ENCODE results near the gene OXA1L. TPM values are rescaled to one million over a fixed set of nuclear protein-coding genes. Genes with fewer than 3 reads are reported as not detected.
"Not testable (repeated sequence)": the region's sequence is repeated elsewhere in the genome, so short reads cannot be mapped to it uniquely, and the experiment has no call there.

OXA1L gene
- total RNA-seq, 1 donor from 2014 or later, result 75.7 TPM

DNA sequence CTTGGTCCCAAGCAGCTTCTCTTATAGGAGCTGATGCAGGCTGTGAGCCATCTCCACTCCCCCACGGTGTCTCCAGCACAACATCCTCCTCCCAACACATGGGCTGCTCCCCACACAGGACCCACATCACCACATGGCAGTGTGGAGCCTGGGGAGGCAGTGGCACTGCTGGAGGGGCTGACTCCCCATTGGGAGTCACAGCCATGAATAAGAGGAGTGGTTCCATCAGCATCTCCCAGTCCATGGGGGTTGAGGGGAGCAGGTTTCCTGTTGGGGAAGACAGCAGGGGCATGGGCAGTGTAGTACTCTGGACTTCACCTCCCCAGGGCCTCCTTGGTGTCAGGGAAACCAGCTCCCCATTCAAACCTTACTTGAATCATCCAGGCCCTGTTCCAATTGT is 40.5 kb upstream of the OXA1L start:
- no peak for DNase-seq (ENCODE audit: low spot score)
- TF ChIP-seq, protein P1, sequence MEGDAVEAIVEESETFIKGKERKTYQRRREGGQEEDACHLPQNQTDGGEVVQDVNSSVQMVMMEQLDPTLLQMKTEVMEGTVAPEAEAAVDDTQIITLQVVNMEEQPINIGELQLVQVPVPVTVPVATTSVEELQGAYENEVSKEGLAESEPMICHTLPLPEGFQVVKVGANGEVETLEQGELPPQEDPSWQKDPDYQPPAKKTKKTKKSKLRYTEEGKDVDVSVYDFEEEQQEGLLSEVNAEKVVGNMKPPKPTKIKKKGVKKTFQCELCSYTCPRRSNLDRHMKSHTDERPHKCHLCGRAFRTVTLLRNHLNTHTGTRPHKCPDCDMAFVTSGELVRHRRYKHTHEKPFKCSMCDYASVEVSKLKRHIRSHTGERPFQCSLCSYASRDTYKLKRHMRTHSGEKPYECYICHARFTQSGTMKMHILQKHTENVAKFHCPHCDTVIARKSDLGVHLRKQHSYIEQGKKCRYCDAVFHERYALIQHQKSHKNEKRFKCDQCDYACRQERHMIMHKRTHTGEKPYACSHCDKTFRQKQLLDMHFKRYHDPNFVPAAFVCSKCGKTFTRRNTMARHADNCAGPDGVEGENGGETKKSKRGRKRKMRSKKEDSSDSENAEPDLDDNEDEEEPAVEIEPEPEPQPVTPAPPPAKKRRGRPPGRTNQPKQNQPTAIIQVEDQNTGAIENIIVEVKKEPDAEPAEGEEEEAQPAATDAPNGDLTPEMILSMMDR (IDR thresholded peaks at IDR 0.05), result no peak
- Mint-ChIP-seq H3K9me3 (ENCODE audit: low read depth) (peaks cover 4% of the 10 kb centered on the region), H3K4me1 (ENCODE audit: low read depth) (no peaks in the 10 kb centered on the region), H3K27me3 (ENCODE audit: low read depth) (peaks cover 3% of the 10 kb centered on the region), H3K27ac (ENCODE audit: unreplicated experiment) (no peak overlapping the region), H3K4me3 (ENCODE audit: unreplicated experiment) (no peak overlapping the region), H3K36me3 (ENCODE audit: low read depth) (peaks cover under 1% of the 10 kb centered on the region)

DNA sequence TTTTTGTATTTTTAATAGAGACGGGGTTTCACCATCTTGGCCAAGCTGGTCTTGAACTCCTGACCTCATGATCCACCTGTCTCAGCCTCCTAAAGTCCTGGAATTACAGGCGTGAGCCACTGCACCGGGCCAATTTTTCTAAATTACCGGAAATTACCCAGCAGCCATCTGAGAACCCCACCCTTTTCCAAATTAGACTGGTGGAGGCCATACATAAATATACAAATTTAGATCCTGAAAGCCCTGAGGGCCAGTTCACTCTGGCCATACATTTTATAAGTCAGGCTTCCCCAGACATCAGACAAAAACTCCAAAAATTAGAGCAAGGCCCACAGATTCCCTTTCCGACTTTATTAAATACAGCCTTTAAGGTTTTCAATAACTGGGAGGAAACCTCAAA is 34.4 kb upstream of the OXA1L start:
- not testable (repeated sequence) for H3K27me3 Mint-ChIP-seq (ENCODE audit: low read depth); H3K4me3 Mint-ChIP-seq (ENCODE audit: unreplicated experiment); H3K27ac Mint-ChIP-seq (ENCODE audit: unreplicated experiment); H3K4me1 Mint-ChIP-seq (ENCODE audit: low read depth); DNase-seq (ENCODE audit: low spot score); H3K9me3 Mint-ChIP-seq (ENCODE audit: low read depth); H3K36me3 Mint-ChIP-seq (ENCODE audit: low read depth)

DNA sequence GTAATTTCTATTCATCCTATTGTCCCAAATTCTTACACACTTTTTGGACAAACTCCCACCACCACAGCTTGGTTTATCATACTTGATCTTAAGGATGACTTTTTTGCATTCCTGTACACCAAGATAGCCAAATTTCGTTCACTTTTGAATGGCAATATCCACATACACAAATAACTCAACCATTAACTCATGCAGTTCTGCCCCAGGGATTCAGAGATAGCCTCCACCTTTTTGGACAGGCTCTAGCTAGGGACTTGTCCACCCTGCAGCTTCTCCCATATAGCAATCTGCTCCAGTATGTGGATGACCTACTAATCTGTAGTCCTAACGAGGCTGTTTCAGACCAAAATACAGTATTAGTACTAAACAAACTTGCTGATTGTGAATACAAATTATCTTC is 32.7 kb upstream of the OXA1L start:
- TF ChIP-seq, protein P1 (IDR thresholded peaks at IDR 0.05), result no peak
- H3K27me3 Mint-ChIP-seq (ENCODE audit: low read depth), result peaks cover 3% of the 10 kb centered on the region
- no peak for DNase-seq (ENCODE audit: low spot score)
- H3K27ac Mint-ChIP-seq (ENCODE audit: unreplicated experiment), result no peak overlapping the region
- no peak overlapping the region for H3K4me3 Mint-ChIP-seq (ENCODE audit: unreplicated experiment)
- H3K36me3 Mint-ChIP-seq (ENCODE audit: low read depth), result peaks cover 2% of the 10 kb centered on the region
- no peaks in the 10 kb centered on the region for H3K9me3 Mint-ChIP-seq (ENCODE audit: low read depth)
- H3K4me1 Mint-ChIP-seq (ENCODE audit: low read depth), result no peaks in the 10 kb centered on the region

DNA sequence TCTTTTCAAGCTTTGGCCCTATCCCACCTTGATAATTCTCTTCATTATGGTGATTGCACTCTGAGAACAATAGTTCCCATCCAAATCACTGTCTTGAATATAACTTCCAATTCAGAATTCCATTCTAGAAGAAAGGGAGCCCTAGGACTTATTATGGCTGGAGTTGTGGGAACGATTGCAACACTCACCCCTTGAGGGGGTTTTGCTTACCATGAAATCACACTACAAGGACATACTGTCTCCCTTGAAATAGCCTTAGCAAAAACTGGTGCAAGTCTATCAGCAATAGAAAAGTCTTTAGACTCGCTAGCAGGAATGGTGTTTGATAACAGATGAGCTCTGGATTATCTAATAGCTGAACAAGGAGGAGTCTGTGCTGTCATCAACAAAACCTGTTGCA is 31.4 kb upstream of the OXA1L start:
- H3K9me3 Mint-ChIP-seq (ENCODE audit: low read depth), result no peaks in the 10 kb centered on the region
- peaks cover 3% of the 10 kb centered on the region for H3K27me3 Mint-ChIP-seq (ENCODE audit: low read depth)
- TF ChIP-seq, protein P1 (IDR thresholded peaks at IDR 0.05), result no peak
- H3K36me3 Mint-ChIP-seq (ENCODE audit: low read depth), result peaks cover 2% of the 10 kb centered on the region
- no peak overlapping the region for H3K4me3 Mint-ChIP-seq (ENCODE audit: unreplicated experiment)
- H3K27ac Mint-ChIP-seq (ENCODE audit: unreplicated experiment), result no peak overlapping the region
- DNase-seq (ENCODE audit: low spot score), result no peak
- no peaks in the 10 kb centered on the region for H3K4me1 Mint-ChIP-seq (ENCODE audit: low read depth)

DNA sequence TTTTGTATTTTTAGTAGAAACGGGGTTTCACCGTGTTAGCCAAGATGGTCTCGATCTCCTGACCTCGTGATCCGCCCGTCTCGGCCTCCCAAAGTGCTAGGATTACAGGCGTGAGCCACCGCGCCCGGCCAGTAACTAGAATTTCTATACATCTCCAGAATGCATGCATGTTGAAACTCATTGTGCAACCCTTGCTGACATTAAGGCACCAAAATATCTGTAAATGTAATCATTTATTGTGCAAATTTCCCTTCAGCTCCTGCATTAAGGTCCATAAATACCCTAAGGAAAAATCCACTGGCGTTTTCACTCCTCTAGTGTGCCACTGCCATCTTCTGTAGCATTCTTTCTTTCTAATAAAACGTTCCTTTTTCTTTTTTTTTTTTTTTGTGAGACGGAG is 30.1 kb upstream of the OXA1L start:
- not testable (repeated sequence) for H3K4me1 Mint-ChIP-seq (ENCODE audit: low read depth); H3K27ac Mint-ChIP-seq (ENCODE audit: unreplicated experiment); H3K36me3 Mint-ChIP-seq (ENCODE audit: low read depth); H3K4me3 Mint-ChIP-seq (ENCODE audit: unreplicated experiment); DNase-seq (ENCODE audit: low spot score); H3K27me3 Mint-ChIP-seq (ENCODE audit: low read depth); H3K9me3 Mint-ChIP-seq (ENCODE audit: low read depth)

DNA sequence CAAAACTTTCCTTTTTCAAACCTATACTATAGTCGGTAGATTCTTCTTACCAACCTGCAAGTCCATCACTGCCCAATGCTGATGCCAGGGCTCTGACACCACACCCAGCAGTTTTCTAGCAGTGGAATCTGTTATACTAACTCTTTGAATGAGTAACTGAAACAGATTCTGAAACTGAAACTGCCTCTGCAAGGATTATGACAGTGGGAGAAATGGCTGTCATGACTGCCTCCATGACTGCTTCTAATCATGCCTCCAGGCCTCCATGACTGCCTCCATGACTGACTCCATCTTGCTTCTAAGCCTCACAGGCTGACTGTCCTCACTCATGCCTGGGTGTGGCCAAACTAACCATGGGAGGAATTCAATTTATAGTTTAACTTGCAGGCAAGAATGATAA is 29.4 kb upstream of the OXA1L start:
- TF ChIP-seq, protein P1 (IDR thresholded peaks at IDR 0.05), result no peak
- Mint-ChIP-seq H3K9me3 (ENCODE audit: low read depth) (no peaks in the 10 kb centered on the region), H3K27ac (ENCODE audit: unreplicated experiment) (no peak overlapping the region), H3K36me3 (ENCODE audit: low read depth) (no peaks in the 10 kb centered on the region), H3K4me1 (ENCODE audit: low read depth) (no peaks in the 10 kb centered on the region), H3K4me3 (ENCODE audit: unreplicated experiment) (no peak overlapping the region), H3K27me3 (ENCODE audit: low read depth) (peaks cover under 1% of the 10 kb centered on the region)
- DNase-seq (ENCODE audit: low spot score), result no peak

Data from chondrocyte (in vitro differentiated cells).